PFSK-1 (cell line): ENCODE measurements around the gene KHSRP.
A peak's percentile ranks its signal among the peaks of the same experiment; 100 is the strongest.

Source experiments
- POLR2AphosphoS5 ChIP-seq: IDR thresholded peaks from 2 replicates; pipeline ENCODE4 v1.6.1; 2012; ENCODE audit warnings: low read depth, mild to moderate bottlenecking, control low read depth, low read length, moderate library complexity
- TAF1 ChIP-seq: IDR thresholded peaks from 2 replicates; pipeline ENCODE4 v1.6.1; 2012; ENCODE audit warnings: low read length, control low read depth, borderline replicate concordance; ENCODE audit not compliant: insufficient read depth
- TF ChIP-seq, protein P1 (sequence below), 2 experiments: IDR thresholded peaks; 2 replicates each; pipeline versions ENCODE4 v1.6.1 to v1.8.0; 2011 to 2012; ENCODE audit warnings: low read depth in 2 of 2, low read length in 2 of 2, control low read depth in 1 of 2, inconsistent platforms in 1 of 2, mild to moderate bottlenecking in 1 of 2, moderate library complexity in 1 of 2; ENCODE audit not compliant: insufficient read depth in 1 of 2

GRCh38 chr19:6424195-6424938 lies at the start of gene KHSRP:
- TF ChIP-seq TAF1 (no peak), POLR2AphosphoS5 (peak; percentile 65; the same call in 1 of the 2 replicates)
- TF ChIP-seq, protein P1, sequence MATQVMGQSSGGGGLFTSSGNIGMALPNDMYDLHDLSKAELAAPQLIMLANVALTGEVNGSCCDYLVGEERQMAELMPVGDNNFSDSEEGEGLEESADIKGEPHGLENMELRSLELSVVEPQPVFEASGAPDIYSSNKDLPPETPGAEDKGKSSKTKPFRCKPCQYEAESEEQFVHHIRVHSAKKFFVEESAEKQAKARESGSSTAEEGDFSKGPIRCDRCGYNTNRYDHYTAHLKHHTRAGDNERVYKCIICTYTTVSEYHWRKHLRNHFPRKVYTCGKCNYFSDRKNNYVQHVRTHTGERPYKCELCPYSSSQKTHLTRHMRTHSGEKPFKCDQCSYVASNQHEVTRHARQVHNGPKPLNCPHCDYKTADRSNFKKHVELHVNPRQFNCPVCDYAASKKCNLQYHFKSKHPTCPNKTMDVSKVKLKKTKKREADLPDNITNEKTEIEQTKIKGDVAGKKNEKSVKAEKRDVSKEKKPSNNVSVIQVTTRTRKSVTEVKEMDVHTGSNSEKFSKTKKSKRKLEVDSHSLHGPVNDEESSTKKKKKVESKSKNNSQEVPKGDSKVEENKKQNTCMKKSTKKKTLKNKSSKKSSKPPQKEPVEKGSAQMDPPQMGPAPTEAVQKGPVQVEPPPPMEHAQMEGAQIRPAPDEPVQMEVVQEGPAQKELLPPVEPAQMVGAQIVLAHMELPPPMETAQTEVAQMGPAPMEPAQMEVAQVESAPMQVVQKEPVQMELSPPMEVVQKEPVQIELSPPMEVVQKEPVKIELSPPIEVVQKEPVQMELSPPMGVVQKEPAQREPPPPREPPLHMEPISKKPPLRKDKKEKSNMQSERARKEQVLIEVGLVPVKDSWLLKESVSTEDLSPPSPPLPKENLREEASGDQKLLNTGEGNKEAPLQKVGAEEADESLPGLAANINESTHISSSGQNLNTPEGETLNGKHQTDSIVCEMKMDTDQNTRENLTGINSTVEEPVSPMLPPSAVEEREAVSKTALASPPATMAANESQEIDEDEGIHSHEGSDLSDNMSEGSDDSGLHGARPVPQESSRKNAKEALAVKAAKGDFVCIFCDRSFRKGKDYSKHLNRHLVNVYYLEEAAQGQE (IDR thresholded peaks at IDR 0.05; ENCODE audit: insufficient read depth in 1 of 2, low read depth in 2 of 2, low read length in 2 of 2), result no peak
